ENCODE measurements around the gene FBXW7. TPM values are rescaled to one million over a fixed set of nuclear protein-coding genes. Genes with fewer than 3 reads are reported as not detected.

The FBXW7 gene
- total RNA-seq, 2 experiments from 2014 or later, result 128 to 140 TPM

DNA sequence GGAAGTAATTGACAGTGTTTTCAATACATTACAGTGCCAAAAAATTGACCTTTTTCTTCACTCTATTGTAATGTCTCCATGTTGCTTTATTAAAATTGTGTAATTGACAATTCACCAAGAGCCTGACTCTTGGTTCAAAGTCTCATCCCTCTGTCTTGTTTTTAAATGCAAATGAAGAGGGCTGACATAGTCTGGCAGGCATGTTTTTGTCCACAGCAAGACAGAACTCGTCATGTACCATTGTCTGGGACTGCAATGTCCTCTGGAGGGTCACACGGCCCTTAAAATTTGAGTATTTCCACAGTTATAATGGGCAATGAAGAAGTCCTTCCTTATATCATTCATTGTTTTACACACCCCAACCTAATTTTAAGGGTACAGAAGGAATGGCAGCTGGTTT, 38.0 kb upstream of the FBXW7 start:
- ChIA-PET CTCF (interaction anchor here (1.1 kb wide), 1 partner anchor 73 kb away, joined by 3 read pairs; no protein-coding TSS in a partner anchor), POLR2A (no interaction called here)
- no peaks in the 10 kb centered on the region for H3K9me3 Mint-ChIP-seq
- intact Hi-C loops (cut with DNase I, micrococcal nuclease), result no loop called here
- Histone ChIP-seq H3K4me1 (ENCODE audit: insufficient read depth, low read length) (no peaks in the 10 kb centered on the region), H3K4me3 (ENCODE audit: low read length) (no peak overlapping the region), H3K36me3 (ENCODE audit: insufficient read depth, low read length) (no peaks in the 10 kb centered on the region), H3K27me3 (ENCODE audit: control insufficient read depth in 1 of 2, insufficient read depth in 2 of 2, low read length in 2 of 2) (no peaks in the 10 kb centered on the region), H3K27ac (ENCODE audit: low read depth in 1 of 2, low read length in 2 of 2) (no peak overlapping the region), H3K9me3 (ENCODE audit: control insufficient read depth in 1 of 2, insufficient read depth in 1 of 2, low read length in 2 of 2) (no peaks in the 10 kb centered on the region)
- DNase-seq (no peak), ATAC-seq (ENCODE audit: poor library complexity) (no peak)
- no peak for TF ChIP-seq CTCF (IDR thresholded peaks at IDR 0.05)
- no peaks in the 10 kb centered on the region for H3K27me3 Mint-ChIP-seq
- no peaks in the 10 kb centered on the region for H3K36me3 Mint-ChIP-seq (ENCODE audit: low read depth)
- H3K4me3 Mint-ChIP-seq, result no peak overlapping the region
- H3K27ac Mint-ChIP-seq, result no peak overlapping the region
- no peaks in the 10 kb centered on the region for H3K4me1 Mint-ChIP-seq (ENCODE audit: low read depth)

DNA sequence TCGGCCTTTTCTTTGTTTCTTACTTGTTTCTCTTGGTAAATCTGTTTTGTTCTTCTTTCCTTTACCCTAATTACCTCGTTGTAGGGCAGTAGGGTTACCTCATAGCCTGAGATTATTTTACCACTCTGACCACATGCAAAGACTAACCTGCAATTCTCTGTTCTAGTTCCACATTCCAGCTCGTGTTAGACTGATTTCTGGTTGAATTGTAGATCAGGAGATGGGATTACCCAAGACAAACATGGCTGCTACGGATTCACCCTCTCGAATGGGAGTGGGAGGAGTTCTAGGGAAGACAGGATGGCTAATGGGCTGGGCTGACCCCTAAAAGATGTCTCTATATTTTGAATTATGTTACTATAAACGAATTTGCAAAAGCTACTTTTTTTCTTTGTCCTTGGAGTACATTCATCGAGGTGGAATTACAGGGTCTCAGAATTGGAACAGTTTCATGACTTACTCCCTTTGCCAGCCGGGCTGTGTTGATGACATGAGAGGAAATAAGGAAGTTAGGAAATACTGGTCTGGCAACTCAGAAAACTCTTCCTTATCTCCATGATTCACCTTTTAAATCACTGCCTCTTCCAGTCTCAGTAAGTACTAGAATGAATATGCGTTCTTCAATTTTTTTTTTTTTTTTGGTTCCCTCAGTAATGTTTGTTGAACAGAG, 36.7 kb upstream of the FBXW7 start:
- H3K27me3 Mint-ChIP-seq, result no peaks in the 10 kb centered on the region
- POLR2A ChIA-PET, result no interaction called here
- H3K27me3 ChIP-seq (ENCODE audit: control insufficient read depth in 1 of 2, insufficient read depth in 2 of 2, low read length in 2 of 2), result no peaks in the 10 kb centered on the region

GRCh38 chr4:152571770-152572169, 35.9 kb upstream of the FBXW7 start:
- no peak for TF ChIP-seq CTCF (IDR thresholded peaks at IDR 0.05)
- Mint-ChIP-seq H3K36me3 (ENCODE audit: low read depth) (no peaks in the 10 kb centered on the region), H3K4me3 (no peak overlapping the region), H3K27me3 (no peaks in the 10 kb centered on the region), H3K9me3 (no peaks in the 10 kb centered on the region), H3K27ac (no peak overlapping the region), H3K4me1 (ENCODE audit: low read depth) (no peaks in the 10 kb centered on the region)
- DNase-seq, result no peak
- Histone ChIP-seq H3K27me3 (ENCODE audit: control insufficient read depth in 1 of 2, insufficient read depth in 2 of 2, low read length in 2 of 2) (no peaks in the 10 kb centered on the region), H3K4me1 (ENCODE audit: insufficient read depth, low read length) (no peaks in the 10 kb centered on the region), H3K36me3 (ENCODE audit: insufficient read depth, low read length) (no peaks in the 10 kb centered on the region), H3K9me3 (ENCODE audit: control insufficient read depth in 1 of 2, insufficient read depth in 1 of 2, low read length in 2 of 2) (no peaks in the 10 kb centered on the region), H3K27ac (ENCODE audit: low read depth in 1 of 2, low read length in 2 of 2) (no peak overlapping the region), H3K4me3 (ENCODE audit: low read length) (no peak overlapping the region)
- intact Hi-C loops (cut with DNase I, micrococcal nuclease), result no loop called here
- CTCF ChIA-PET, result no interaction called here
- ATAC-seq (ENCODE audit: poor library complexity), result no peak
- POLR2A ChIA-PET, result no interaction called here

More for the DNA sequence above, 36.7 kb upstream of the FBXW7 start:
- no peaks in the 10 kb centered on the region for H3K4me1 ChIP-seq (ENCODE audit: insufficient read depth, low read length)
- Mint-ChIP-seq H3K27ac (no peak overlapping the region), H3K36me3 (ENCODE audit: low read depth) (no peaks in the 10 kb centered on the region), H3K9me3 (no peaks in the 10 kb centered on the region), H3K4me3 (no peak overlapping the region), H3K4me1 (ENCODE audit: low read depth) (no peaks in the 10 kb centered on the region)
- H3K27ac ChIP-seq (ENCODE audit: low read depth in 1 of 2, low read length in 2 of 2), result no peak overlapping the region
- no peaks in the 10 kb centered on the region for H3K9me3 ChIP-seq (ENCODE audit: control insufficient read depth in 1 of 2, insufficient read depth in 1 of 2, low read length in 2 of 2)
- H3K4me3 ChIP-seq (ENCODE audit: low read length), result no peak overlapping the region
- TF ChIP-seq CTCF (IDR thresholded peaks at IDR 0.05), result no peak
- CTCF ChIA-PET, result interaction anchor here (1.1 kb wide), 1 partner anchor 72 kb away, joined by 3 read pairs; no protein-coding TSS in a partner anchor
- DNase-seq (no peak), ATAC-seq (ENCODE audit: poor library complexity) (no peak)
- intact Hi-C loops (cut with DNase I, micrococcal nuclease), result no loop called here
- no peaks in the 10 kb centered on the region for H3K36me3 ChIP-seq (ENCODE audit: insufficient read depth, low read length)

Measured in CD4-positive, alpha-beta T cell (primary cell).